VCaP (cell line): ENCODE measurements around the gene TESK2.

Experiments
- H3K27ac ChIP-seq: fragments of 450-650 bp; 2 replicates; pipeline ENCODE4 v1.5.1; 2017
- TF ChIP-seq, protein P1 (sequence below): fragments of 450-650 bp; conservative IDR thresholded peaks from 2 replicates; pipeline ENCODE4 v1.5.1; 2017; ENCODE audit warnings: mild to moderate bottlenecking, moderate library complexity

TESK2 gene

DNA sequence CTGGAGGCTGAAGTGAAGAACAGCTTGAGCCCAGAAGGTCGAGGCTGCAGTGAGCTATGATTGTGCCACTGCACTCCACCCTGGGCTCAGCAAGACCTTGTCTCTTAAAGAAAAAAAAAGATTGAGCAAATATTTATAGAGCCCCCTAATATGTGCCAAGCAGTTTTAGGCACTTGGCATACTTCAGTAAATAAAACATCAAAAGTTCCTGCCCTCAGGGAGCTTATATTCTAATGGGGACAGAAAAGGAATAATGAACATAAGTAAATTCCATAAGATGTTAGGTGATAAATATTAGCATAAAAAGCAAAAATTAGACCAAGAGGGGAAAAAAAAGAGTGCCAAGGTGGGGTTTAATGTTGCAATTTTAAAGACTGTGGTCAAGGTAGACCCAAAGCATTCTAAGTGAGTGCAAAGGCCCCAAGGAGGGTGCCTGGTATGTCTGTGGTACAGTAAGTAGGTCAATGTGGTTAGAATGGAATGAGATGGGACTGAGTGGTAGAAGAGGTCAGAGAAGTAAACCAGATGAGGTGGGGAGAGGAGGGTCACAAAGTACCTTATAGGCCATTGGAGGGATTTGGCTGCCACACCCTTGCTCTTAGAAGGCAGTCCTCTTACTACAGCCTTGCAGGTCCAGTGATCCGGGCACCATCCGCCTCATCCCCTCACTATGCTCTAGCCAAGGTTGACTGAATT is 153.2 kb downstream of the TESK2 start:
- TF ChIP-seq, protein P1, sequence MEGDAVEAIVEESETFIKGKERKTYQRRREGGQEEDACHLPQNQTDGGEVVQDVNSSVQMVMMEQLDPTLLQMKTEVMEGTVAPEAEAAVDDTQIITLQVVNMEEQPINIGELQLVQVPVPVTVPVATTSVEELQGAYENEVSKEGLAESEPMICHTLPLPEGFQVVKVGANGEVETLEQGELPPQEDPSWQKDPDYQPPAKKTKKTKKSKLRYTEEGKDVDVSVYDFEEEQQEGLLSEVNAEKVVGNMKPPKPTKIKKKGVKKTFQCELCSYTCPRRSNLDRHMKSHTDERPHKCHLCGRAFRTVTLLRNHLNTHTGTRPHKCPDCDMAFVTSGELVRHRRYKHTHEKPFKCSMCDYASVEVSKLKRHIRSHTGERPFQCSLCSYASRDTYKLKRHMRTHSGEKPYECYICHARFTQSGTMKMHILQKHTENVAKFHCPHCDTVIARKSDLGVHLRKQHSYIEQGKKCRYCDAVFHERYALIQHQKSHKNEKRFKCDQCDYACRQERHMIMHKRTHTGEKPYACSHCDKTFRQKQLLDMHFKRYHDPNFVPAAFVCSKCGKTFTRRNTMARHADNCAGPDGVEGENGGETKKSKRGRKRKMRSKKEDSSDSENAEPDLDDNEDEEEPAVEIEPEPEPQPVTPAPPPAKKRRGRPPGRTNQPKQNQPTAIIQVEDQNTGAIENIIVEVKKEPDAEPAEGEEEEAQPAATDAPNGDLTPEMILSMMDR: no peak
- no peak overlapping the region for H3K27ac ChIP-seq

DNA sequence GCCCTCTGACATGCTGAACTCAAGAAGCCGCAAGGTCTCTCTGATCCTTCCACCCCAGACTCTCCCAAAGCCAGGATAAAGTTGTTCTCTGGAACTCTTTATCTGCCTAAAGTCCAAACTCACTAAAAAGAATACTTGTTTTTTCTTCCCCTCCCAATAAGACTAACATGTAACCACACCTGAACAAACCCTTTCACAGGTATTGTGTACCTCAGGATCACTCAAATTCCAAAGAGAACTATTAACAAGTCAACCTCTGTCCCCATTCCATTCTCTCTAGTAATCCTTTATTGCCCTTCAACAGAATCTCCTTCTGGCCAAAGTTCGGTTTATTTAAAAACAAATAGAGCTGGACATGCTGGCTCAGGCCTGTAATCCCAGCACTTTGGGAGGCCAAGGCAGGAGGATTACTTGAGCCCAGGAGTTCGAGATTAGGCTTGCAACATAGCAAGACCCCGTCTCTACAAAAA is 155.1 kb downstream of the TESK2 start:
- TF ChIP-seq, protein P1: no peak
- H3K27ac ChIP-seq: no peak overlapping the region

DNA sequence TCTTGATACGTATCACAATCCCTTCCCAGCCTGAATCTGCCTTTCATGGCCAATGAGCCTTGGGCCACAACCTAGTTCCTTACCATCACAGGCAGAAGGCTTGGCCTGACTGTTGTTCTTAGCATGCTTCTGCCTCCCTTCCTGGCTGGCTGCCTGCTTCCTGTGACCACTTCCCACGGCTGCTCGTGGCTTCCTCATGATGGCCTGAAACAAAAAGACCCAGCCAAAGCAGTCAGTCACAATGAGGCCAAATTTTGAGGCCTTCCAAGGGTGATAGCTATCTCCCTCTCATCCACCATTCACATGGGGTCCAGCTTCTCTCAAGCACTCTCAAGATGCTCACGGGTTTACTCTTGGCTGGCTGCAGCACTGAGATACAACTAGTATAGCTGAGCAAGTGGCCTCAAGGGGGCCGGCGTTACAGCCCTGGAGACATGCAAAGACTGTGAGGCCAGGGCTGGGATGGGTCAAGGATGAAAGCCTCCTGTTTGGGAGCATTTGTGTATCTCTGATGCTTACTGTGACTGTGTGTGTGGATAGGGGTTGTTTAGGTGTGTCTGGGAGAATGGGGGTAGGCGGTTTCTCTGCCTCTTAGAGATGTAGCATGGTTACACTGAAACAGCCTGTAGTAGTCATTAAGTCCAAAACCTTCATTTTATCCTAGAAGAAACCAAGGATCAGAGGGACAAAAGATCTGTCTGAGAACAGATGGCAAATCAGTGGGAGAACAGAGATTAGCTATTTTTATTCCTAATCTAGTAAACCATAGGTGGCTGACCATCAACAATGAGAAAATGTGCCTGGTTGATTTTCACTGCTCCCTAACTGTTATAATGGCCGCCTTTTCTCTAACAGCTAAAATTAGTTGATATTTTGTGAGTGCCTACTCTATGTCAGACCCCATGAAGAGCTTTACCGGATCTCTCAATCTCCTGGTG is 156.4 kb downstream of the TESK2 start:
- TF ChIP-seq, protein P1: no peak
- no peak overlapping the region for H3K27ac ChIP-seq

DNA sequence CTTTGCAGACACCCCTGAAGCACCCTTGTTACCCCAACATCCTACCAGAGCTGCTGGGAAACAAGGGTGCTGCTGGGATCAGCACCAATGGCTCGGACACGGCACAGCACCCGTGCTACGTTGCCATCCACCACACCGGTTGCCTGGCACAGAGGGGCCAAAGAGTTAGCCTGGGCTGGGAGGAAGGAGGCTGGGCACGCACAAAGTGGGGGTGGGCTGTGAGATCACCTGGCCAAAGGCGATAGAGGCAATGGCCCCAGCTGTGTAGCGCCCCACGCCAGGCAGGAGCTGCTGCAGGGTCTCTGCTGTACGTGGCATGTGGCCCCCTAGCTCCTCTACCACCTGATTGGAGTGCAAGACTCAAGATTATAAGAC is 158.6 kb downstream of the TESK2 start:
- no peak overlapping the region for H3K27ac ChIP-seq
- TF ChIP-seq, protein P1: no peak

DNA sequence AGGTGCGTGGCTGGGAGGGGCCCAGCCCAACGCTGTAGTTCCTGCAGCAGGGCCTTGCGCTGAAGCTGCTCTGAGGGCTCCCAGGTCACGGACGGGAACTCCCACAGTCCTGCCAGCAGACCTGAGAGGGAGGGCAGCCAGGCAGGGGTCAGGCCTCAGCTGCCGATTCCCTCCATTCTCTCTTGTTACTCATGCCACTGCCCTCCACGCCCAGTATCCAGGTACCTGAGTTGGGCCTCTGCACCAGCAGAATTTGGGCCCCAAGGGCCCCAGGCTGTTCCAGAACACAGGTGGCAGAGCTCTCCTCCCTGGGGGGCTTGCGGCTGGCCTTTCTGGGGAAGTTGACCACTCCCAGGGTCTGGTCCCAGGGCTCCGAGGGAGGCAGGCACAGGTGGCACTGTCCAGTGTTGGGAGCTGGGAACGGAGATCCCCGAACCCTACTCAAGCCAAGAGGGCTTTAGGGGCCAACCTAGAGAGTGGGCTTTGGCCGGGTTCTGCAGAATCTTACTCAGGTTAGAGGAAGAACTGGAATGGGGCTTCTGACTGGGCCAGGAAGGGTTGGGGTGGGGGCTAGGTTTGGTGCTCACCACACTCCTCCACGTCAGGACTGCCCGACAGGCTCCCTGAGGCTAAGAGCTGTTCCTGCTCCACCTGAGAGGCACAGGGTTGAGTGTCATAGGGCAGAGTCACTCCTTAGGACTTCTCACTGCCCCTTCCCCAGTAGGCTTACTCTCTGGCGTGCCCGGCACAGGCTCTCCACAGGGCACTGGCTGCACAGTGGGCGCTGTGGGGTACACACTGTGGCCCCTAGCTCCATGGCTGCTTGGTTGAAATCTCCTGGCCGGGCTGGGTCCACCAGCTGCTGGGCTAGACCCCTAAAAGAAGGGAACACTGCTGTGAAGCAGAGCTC is 159.3 kb downstream of the TESK2 start:
- no peak overlapping the region for H3K27ac ChIP-seq

DNA sequence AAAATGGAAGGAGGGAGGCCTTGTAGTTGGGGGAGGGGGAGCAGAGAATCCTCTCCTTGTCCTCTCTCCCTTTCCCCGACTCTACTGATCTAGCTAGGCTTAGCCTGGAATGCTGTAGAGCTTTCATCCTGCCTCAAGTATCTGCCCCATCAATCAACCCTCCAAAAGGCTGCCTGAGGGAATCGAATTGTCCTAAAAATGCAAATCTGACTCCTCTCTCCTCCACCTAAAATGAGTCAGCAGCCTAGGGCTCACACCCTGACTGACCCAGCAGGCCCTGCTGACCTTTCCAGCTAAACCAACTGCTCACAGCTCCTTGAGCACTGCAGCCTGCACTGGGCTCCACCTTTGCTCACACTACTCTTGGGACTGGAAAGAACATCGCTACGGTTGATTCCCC is 161.5 kb downstream of the TESK2 start:
- TF ChIP-seq, protein P1: no peak
- H3K27ac ChIP-seq: no peak overlapping the region

More for the DNA sequence above, 159.3 kb downstream of the TESK2 start:
- TF ChIP-seq, protein P1: no peak
